Activated CD8-positive, alpha-beta memory T cell treated with anti-CD3 and anti-CD28 coated beads for 48 hours (primary cell): ENCODE results near the gene GRK7.
"Not testable (repeated sequence)": the region's sequence is repeated elsewhere in the genome, so short reads cannot be mapped to it uniquely, and the experiment has no call there.

ENCODE experiments used
- DNase-seq, 3 experiments: peaks; one replicate each; pipeline ENCODE4 v3.0.0-alpha.2; 2020; ENCODE audit warnings: low read depth in 2 of 3, low spot score in 2 of 3

GRK7 gene

GRCh38 chr3:141754032-141754431, 9.2 kb upstream of the GRK7 start:
- DNase-seq = no peak

- DNase-seq = not testable (repeated sequence)
Observed at GRCh38 chr3:141762552-141762951, 656 bp upstream of the GRK7 start.

- no peak for DNase-seq
Observed at GRCh38 chr3:141764045-141764444, 837 bp downstream of the GRK7 start.

- DNase-seq = no peak
Observed at GRCh38 chr3:141764465-141764864, 1.3 kb downstream of the GRK7 start.

- DNase-seq = no peak
Observed at GRCh38 chr3:141764986-141765385, 1.8 kb downstream of the GRK7 start.

GRCh38 chr3:141767066-141767465, 3.9 kb downstream of the GRK7 start:
- no peak for DNase-seq

- DNase-seq = no peak
Observed at GRCh38 chr3:141769221-141769894, 6.2 kb downstream of the GRK7 start.

GRCh38 chr3:141773676-141774075, 10.5 kb downstream of the GRK7 start:
- no peak for DNase-seq

- DNase-seq = no peak
Observed at GRCh38 chr3:141776376-141776775, 13.2 kb downstream of the GRK7 start.

- DNase-seq = no peak
Observed at GRCh38 chr3:141776885-141777284, 13.7 kb downstream of the GRK7 start.

GRCh38 chr3:141777957-141778813, 15.0 kb downstream of the GRK7 start:
- no peak for DNase-seq

- no peak for DNase-seq
Observed at GRCh38 chr3:141779667-141780066, 16.5 kb downstream of the GRK7 start.

GRCh38 chr3:141782386-141782932, 19.3 kb downstream of the GRK7 start:
- no peak for DNase-seq

- DNase-seq = no peak
Observed at GRCh38 chr3:141783632-141784031, 20.4 kb downstream of the GRK7 start.

GRCh38 chr3:141784096-141784495, 20.9 kb downstream of the GRK7 start:
- no peak for DNase-seq

GRCh38 chr3:141784531-141784930, 21.3 kb downstream of the GRK7 start:
- no peak for DNase-seq

- no peak for DNase-seq
Observed at GRCh38 chr3:141788149-141788548, 24.9 kb downstream of the GRK7 start.

- DNase-seq = not testable (repeated sequence)
Observed at GRCh38 chr3:141788750-141789149, 25.5 kb downstream of the GRK7 start.

GRCh38 chr3:141789281-141789680, 26.1 kb downstream of the GRK7 start:
- DNase-seq = no peak

GRCh38 chr3:141790171-141790570, 27.0 kb downstream of the GRK7 start:
- DNase-seq = no peak

- no peak for DNase-seq
Observed at GRCh38 chr3:141792495-141792894, 29.3 kb downstream of the GRK7 start.
